GM08714 (cell line): ENCODE data around the gene RPTN.
"Not testable (repeated sequence)": the region's sequence is repeated elsewhere in the genome, so short reads cannot be mapped to it uniquely, and the experiment has no call there.

ENCODE experiments used
- H3K4me3 ChIP-seq: fragments of 200-500 bp; sonication (Bioruptor generic); 2 replicates; pipeline ENCODE4 v1.5.1; 2014; ENCODE audit warnings: mild to moderate bottlenecking, low read length, inconsistent platforms
- ZNF274 ChIP-seq: IDR thresholded peaks from 2 replicates; pipeline ENCODE4 v1.6.1; 2012; ENCODE audit warnings: mild to moderate bottlenecking, low read depth, low read length

Gene RPTN

GRCh38 chr1:152148051-152148450 lies 11.0 kb downstream of the RPTN start:
- TF ChIP-seq ZNF274: no peak
- no peak overlapping the region for H3K4me3 ChIP-seq

DNA sequence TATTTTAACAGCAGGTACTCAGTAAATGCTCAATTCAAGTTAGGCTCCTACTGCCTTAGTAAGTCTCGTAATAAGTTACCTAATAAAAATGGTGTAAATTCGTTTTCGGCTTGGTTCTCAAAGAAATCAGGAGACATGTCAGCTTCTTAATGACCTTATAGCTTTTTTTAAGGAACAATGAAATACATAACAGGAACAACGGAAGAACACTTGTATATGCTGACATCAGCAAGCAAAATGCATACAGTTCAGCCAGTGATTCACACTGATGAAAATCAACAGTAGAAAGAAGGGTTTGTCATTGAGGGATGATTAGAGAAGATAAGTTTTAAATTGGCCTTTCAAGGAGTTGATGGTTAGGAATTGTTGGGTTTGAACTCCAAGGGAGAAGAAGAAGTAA lies 13.3 kb downstream of the RPTN start:
- no peak for TF ChIP-seq ZNF274
- no peak overlapping the region for H3K4me3 ChIP-seq

DNA sequence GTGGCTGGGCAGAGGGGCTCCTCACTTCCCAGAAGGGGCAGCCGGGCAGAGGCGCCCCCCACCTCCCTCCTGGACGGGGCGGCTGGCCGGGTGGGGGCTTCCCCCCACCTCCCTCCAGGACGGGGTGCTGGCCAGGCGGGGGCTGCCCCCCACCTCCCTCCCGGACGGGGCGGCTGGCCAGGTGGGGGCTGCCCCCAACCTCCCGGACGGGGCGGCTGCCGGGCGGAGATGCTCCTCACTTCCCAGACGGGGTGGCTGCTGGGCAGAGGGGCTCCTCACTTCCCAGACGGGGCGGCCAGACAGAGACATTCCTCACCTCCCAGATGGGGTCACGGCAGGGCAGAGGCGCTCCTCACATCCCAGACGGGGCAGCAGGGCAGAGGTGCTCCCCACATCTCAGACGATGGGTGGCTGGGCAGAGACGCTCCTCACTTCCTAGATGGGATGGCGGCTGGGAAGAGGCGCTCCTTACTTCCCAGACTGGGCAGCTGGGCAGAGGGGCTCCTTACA lies 14.3 kb downstream of the RPTN start:
- not testable (repeated sequence) for H3K4me3 ChIP-seq

GRCh38 chr1:152143150-152143887 lies 15.7 kb downstream of the RPTN start:
- no peak overlapping the region for H3K4me3 ChIP-seq
- TF ChIP-seq ZNF274: no peak

DNA sequence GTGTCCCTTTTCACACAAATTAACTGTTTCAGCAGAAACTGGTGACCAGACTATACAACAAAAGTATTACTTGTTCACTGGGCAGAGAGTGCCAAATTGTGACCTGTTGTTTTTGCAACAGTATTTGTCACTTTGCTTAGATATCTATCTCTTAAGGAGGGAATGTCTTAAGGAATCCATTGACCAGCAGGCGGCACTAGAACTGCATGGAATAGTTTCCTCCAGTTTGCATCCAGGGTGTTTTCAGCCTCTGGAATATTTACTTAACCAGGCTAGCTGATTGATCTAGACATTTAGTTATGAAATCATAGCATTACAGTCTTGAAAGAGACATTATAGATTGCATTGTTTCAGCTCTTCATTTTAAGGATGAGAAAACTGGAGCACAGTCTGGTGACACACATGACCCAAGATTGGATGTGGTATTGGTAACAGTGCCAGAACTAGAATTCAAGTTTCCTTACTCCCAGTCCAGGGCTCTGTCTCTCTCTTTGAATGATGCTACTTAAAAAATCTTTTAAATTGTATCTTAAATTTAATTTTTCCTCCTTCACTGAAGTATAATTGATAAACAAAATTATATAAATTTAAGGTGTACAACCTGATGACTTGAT lies 16.9 kb downstream of the RPTN start:
- TF ChIP-seq ZNF274: no peak
- H3K4me3 ChIP-seq: no peak overlapping the region

DNA sequence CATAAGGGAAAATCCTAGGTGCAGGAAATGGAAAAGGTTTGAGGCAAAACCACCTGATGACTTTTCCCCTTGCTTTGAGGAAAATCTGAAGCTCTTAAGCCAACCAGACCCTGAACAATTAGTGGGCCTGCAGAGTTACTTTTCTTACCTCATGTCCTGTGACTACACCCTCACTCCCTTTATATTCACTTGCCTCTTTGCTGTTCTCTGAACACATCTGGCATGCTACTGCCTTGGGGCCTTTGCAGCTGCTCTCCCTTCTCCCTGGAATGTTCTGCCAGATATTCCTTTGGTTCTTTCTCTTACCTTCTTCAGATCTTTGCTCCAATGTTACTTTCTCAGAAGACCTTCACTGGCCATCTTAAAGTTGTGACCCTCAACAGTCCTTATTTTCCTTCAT lies 21.8 kb downstream of the RPTN start:
- TF ChIP-seq ZNF274: no peak

GRCh38 chr1:152130186-152130585 lies 28.8 kb downstream of the RPTN start:
- H3K4me3 ChIP-seq: no peak overlapping the region
- no peak for TF ChIP-seq ZNF274

More for the DNA sequence above, 21.8 kb downstream of the RPTN start:
- H3K4me3 ChIP-seq: no peak overlapping the region

DNA sequence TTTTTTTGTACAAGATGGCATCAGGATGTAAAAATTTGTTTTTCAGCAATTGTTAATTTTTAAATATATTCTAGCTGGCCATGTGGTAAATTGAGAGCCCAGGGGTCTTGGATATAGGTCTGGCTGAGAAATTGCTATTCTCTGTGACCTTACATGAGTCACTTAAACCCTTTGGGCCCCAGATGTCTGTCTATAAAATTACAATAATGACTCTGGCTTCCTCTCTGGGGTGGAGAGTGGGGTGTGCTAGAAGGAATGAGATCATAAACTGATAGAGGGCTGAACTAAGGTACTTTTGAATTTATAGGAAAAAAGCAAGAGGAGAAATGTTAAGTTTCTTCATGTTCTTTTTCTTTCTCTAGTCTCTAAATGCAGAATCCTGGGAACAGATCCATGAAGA lies 31.4 kb downstream of the RPTN start:
- no peak for TF ChIP-seq ZNF274
- no peak overlapping the region for H3K4me3 ChIP-seq

DNA sequence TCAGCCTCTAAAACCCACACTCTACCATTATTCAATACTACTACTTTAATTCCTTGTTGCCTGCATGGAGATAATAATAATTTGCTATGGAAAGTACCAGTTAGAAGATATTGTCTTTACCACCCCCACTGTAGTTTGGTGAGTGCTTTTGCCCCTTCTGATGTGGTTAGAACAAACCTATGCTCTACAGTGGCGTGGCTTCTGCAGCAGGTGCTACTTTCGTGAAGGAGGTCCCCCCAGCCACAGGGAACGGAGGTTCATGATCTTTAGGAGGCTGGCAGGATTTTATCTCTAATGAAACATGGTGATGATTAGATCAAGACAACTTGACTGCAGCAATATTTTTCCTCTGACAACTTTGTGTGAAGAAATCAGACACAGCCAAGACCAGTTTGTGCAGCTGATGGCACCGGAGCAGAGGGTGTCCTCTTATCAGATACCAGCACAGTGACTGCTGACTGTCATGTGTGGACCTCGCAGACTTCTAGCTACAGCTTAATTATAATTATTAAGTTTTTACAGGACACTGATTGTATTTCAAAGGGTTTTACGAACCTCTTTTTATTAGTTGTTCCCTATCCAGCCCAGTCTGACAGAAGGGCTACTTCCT lies 33.1 kb downstream of the RPTN start:
- H3K4me3 ChIP-seq: no peak overlapping the region
- TF ChIP-seq ZNF274: no peak

- H3K4me3 ChIP-seq: no peak overlapping the region
- TF ChIP-seq ZNF274: no peak
These were observed 40.1 kb downstream of the RPTN start for GRCh38 chr1:152118915-152119314.

DNA sequence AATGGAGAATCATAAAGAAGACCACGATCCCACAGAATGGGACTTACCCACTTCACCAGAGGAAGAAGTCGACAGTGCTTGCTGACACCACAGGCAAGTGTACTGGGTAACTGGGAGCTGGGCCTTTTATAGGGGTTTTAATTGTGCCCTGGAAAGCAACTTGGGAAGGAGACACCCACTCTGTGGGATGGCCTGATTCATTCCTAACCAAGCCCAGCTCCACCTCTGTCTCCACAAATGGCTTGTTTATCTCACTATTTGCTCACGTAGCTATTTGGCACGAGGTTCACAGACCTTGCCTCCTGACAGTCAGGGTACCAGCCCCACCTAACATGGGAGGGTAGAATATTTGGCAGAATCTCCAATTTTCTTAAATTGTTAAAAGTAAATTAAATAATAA lies 43.7 kb downstream of the RPTN start, which contains the start of gene TCHH:
TCHH (minus strand) TSS at position 101 of the 400 bp plus-strand sequence. CDS start 1,364 bp downstream, outside the sequence.
- no peak for TF ChIP-seq ZNF274
- no peak within 1 kb of the TSS for H3K4me3 ChIP-seq

DNA sequence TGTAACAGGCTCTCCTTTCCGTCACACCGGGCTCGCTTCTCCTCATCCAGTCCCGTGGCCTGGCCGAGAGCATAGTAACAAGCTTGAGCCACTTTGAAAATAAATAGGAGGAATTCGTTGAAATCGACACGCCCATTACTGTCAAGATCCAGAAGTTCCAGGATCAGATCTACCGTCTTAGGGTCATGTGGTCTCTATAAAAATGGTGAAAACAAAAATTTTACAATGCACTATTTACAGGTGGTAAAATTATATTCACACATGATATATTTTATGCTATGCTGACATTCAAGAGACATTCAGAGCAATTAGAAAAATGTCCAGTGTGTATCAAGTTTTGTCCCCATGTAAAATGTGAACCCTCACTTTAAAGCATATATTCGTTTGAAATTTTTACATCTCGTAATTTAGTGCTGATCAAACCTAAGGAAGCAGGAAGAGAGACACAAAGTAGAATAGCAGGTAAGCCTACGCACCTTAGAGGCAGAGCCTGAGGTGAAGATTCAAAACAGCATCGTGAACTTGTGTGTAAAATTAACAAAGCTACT lies 46.1 kb downstream of the RPTN start:
- H3K4me3 ChIP-seq: peak overlapping the region; percentile 44; the same call in 1 of the 2 replicates
- TF ChIP-seq ZNF274: no peak

DNA sequence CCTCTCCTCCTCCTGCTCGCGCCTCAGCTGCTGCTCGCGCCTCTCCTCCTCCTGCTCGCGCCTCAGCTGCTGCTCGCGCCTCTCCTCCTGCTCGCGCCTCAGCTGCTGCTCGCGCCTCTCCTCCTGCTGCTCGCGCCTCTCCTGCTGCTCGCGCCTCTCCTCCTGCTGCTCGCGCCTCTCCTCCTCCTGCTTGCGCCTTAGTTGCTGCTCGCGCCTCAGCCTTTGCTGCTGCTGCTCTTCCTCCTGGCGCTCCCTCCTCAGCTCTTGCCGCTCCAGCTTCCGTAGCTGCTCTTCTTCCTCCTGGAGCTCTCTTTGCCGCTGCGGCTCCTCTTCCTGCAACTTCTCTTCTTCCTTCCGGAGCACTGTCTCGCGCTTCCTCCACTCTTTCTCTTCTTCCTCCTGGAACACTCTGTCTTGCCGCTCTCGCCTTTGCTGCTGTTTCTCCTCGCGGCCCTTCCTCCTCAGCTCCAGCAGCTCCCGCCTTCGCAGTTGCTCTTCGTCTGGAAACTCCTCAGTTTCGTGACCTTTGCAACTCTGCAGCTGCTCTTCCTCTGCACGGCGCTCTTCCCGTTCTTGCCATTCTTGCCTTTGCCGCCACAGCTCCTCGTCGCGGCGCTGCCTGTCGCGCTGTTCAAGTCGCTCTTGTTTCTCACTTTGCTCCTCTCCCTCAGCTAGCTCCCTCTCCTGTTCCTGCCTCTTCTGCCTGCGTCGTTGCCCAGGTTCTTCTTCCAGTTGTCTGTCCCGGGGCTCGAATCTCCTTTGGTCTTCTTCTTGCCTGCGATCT lies 46.7 kb downstream of the RPTN start:
- TF ChIP-seq ZNF274: no peak
- peak overlapping the region; percentile 44; the same call in 1 of the 2 replicates for H3K4me3 ChIP-seq

DNA sequence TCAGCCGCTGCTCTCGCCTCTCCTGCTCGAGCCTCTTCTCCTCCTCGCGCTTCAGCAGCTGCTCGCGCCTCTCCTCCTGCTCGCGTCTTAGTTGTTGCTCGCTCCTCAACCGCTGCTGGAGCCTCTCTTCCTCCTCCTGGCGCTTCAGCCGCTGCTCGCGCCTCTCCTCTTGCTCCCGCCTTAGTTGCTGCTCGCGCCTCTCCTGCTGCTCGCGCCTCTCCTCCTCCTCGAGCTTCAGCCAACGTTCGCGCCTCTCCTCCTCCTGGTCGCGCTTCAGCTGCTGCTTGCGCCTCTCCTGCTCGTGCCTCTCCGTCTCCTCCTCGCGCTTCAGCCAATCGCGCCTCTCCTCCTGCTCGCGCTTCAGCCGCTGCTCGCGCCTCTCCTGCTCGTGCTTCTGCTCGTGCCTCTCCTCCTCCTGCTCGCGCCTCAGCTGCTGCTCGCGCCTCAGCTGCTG lies 47.5 kb downstream of the RPTN start:
- no peak for TF ChIP-seq ZNF274
- H3K4me3 ChIP-seq: peak overlapping the region; percentile 21; the same call in 1 of the 2 replicates
